B cell (primary cell): ENCODE results near the gene HSFX2.

Experiments
- EZH2 ChIP-seq: IDR thresholded peaks from 2 replicates; pipeline ENCODE4 v1.6.1; 2012; ENCODE audit warnings: borderline replicate concordance, low read depth, mild to moderate bottlenecking, moderate library complexity, low read length; ENCODE audit not compliant: insufficient read depth, poor library complexity, severe bottlenecking
- TF ChIP-seq, protein P1 (sequence below): fragments of 200-600 bp; IDR thresholded peaks from one replicate; pipeline ENCODE4 v1.8.0; 2022; ENCODE audit warnings: antibody characterized with exemption, mild to moderate bottlenecking

DNA sequence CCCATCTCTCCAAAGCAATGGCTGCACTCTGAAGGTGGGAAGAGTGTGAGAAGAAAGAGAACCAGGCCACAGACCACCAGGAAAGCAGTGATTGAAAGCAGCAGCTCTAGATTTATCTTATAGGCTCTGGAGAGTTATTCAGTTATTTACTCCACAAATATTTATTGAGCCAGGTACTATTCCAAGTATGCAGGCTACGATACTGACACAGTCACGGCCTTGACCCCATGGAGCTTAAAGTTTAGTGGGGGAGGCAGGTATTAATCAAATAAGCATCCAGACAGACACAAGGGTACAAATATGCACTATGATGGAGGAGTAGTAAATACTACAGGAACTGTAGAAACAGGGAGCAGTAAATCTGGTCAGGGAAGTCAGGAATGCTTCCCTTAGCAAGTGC lies 33.7 kb upstream of the HSFX2 start:
- TF ChIP-seq, protein P1, sequence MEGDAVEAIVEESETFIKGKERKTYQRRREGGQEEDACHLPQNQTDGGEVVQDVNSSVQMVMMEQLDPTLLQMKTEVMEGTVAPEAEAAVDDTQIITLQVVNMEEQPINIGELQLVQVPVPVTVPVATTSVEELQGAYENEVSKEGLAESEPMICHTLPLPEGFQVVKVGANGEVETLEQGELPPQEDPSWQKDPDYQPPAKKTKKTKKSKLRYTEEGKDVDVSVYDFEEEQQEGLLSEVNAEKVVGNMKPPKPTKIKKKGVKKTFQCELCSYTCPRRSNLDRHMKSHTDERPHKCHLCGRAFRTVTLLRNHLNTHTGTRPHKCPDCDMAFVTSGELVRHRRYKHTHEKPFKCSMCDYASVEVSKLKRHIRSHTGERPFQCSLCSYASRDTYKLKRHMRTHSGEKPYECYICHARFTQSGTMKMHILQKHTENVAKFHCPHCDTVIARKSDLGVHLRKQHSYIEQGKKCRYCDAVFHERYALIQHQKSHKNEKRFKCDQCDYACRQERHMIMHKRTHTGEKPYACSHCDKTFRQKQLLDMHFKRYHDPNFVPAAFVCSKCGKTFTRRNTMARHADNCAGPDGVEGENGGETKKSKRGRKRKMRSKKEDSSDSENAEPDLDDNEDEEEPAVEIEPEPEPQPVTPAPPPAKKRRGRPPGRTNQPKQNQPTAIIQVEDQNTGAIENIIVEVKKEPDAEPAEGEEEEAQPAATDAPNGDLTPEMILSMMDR = no peak
- no peak for TF ChIP-seq EZH2
